ELR (cell line): ENCODE results near the gene ATP13A3.
"Not testable (repeated sequence)": the region's sequence is repeated elsewhere in the genome, so short reads cannot be mapped to it uniquely, and the experiment has no call there.

Source experiments
- DNase-seq: peaks from one replicate; pipeline ENCODE4 v3.0.0-alpha.2; 2015; ENCODE audit warnings: low read depth

The ATP13A3 gene

GRCh38 chr3:194499516-194499915, 12.7 kb upstream of the ATP13A3 start:
- DNase-seq = not testable (repeated sequence)

- DNase-seq = no peak
Measured at GRCh38 chr3:194497799-194498575, 11.2 kb upstream of the ATP13A3 start.

GRCh38 chr3:194496217-194496919, 9.6 kb upstream of the ATP13A3 start:
- no peak for DNase-seq

GRCh38 chr3:194494951-194495374, 8.2 kb upstream of the ATP13A3 start:
- no peak for DNase-seq

GRCh38 chr3:194493995-194494927, 7.5 kb upstream of the ATP13A3 start:
- peak; percentile 91 for DNase-seq

GRCh38 chr3:194492001-194492400, 5.2 kb upstream of the ATP13A3 start:
- DNase-seq = no peak

- DNase-seq = peak; percentile 63
Measured at GRCh38 chr3:194489736-194490612, 3.2 kb upstream of the ATP13A3 start.

- DNase-seq = peak; percentile 51
Measured at GRCh38 chr3:194488055-194488742, 1.4 kb upstream of the ATP13A3 start.

- no peak for DNase-seq
Measured at GRCh38 chr3:194487289-194488054, 670 bp upstream of the ATP13A3 start.

- DNase-seq = peak; percentile 56
Measured at GRCh38 chr3:194485881-194486539, 792 bp downstream of the ATP13A3 start.

GRCh38 chr3:194485468-194485880, 1.3 kb downstream of the ATP13A3 start:
- DNase-seq = peak; percentile 59

- DNase-seq = no peak
Measured at GRCh38 chr3:194484614-194485013, 2.2 kb downstream of the ATP13A3 start.

GRCh38 chr3:194483850-194484249, 3.0 kb downstream of the ATP13A3 start:
- no peak for DNase-seq

GRCh38 chr3:194482830-194483229, 4.0 kb downstream of the ATP13A3 start:
- not testable (repeated sequence) for DNase-seq

GRCh38 chr3:194482196-194482593, 4.6 kb downstream of the ATP13A3 start:
- peak; percentile 63 for DNase-seq

- no peak for DNase-seq
Measured at GRCh38 chr3:194481525-194482195, 5.1 kb downstream of the ATP13A3 start.

GRCh38 chr3:194481103-194481502, 5.7 kb downstream of the ATP13A3 start:
- DNase-seq = peak; percentile 81

GRCh38 chr3:194476784-194477183, 10.0 kb downstream of the ATP13A3 start:
- no peak for DNase-seq

GRCh38 chr3:194475978-194476377, 10.8 kb downstream of the ATP13A3 start:
- no peak for DNase-seq
